GM23338 (cell line): Measurements from ENCODE around the gene DMRT1. TPM values are rescaled to one million over a fixed set of nuclear protein-coding genes. Genes with fewer than 3 reads are reported as not detected.

Experiments used
- ATAC-seq: fragments of 200-7000 bp; cut with Tn5 transposase; 3 replicates; pipeline ENCODE4 v1.9.1; 2020
- DNase-seq: peaks from one replicate; pipeline ENCODE4 v3.0.0-alpha.2; 2015; ENCODE audit warnings: low spot score
- H2AFZ ChIP-seq: fragments of 200-600 bp; sonication (generic); 2 replicates; pipeline ENCODE4 v1.8.0; 2016; ENCODE audit warnings: antibody characterized with exemption, mild to moderate bottlenecking, moderate library complexity
- H3F3A ChIP-seq: fragments of 200-600 bp; sonication (generic); replicated peaks from 2 replicates; pipeline ENCODE4 v1.8.0; 2017; ENCODE audit warnings: antibody characterized with exemption, mixed run types, low read depth
- H3K27ac ChIP-seq: fragments of 200-600 bp; sonication (generic); 2 replicates; pipeline ENCODE4 v1.6.1; 2016; ENCODE audit warnings: low read depth
- H3K27me3 ChIP-seq: fragments of 200-600 bp; sonication (generic); 2 replicates; pipeline ENCODE4 v1.8.0; 2016; ENCODE audit warnings: mild to moderate bottlenecking, mixed run types, moderate library complexity; ENCODE audit not compliant: insufficient read depth
- H3K36me3 ChIP-seq: fragments of 200-600 bp; sonication (generic); 2 replicates; pipeline ENCODE4 v1.8.0; 2016; ENCODE audit warnings: mild to moderate bottlenecking; ENCODE audit not compliant: insufficient read depth
- H3K4me1 ChIP-seq: fragments of 200-600 bp; sonication (generic); 2 replicates; pipeline ENCODE4 v1.8.0; 2016; ENCODE audit warnings: mild to moderate bottlenecking, moderate library complexity; ENCODE audit not compliant: insufficient read depth
- H3K4me2 ChIP-seq: fragments of 200-600 bp; sonication (generic); 2 replicates; pipeline ENCODE4 v1.7.1; 2017; ENCODE audit warnings: mixed run types
- H3K4me3 ChIP-seq: fragments of 200-600 bp; sonication (generic); 2 replicates; pipeline ENCODE4 v1.6.1; 2016; ENCODE audit warnings: mixed run types
- H3K79me2 ChIP-seq: fragments of 200-600 bp; sonication (generic); replicated peaks from 2 replicates; pipeline ENCODE4 v1.8.0; 2017; ENCODE audit warnings: mild to moderate bottlenecking; ENCODE audit not compliant: insufficient read depth
- H3K9me2 ChIP-seq: fragments of 200-600 bp; sonication (generic); 2 replicates; pipeline ENCODE4 v1.8.0; 2017; ENCODE audit not compliant: insufficient read depth
- H4K20me1 ChIP-seq: fragments of 200-600 bp; sonication (generic); replicated peaks from 2 replicates; pipeline ENCODE4 v1.8.0; 2017; ENCODE audit warnings: mild to moderate bottlenecking; ENCODE audit not compliant: insufficient read depth
- H3K27ac Mint-ChIP-seq: 2 replicates; pipeline ENCODE4 v1.8.0; 2020; ENCODE audit warnings: inconsistent platforms, mild to moderate bottlenecking, moderate library complexity, mixed read lengths
- H3K27me3 Mint-ChIP-seq: 3 replicates; pipeline ENCODE4 v1.8.0; 2022; ENCODE audit warnings: low read depth, mild to moderate bottlenecking, moderate library complexity, mixed read lengths, inconsistent platforms; ENCODE audit not compliant: insufficient read depth, poor library complexity
- H3K36me3 Mint-ChIP-seq: 3 replicates; pipeline ENCODE4 v1.8.0; 2021; ENCODE audit warnings: low read depth, mild to moderate bottlenecking, inconsistent platforms, moderate library complexity, mixed read lengths
- H3K4me1 Mint-ChIP-seq: 3 replicates; pipeline ENCODE4 v1.8.0; 2020; ENCODE audit warnings: mild to moderate bottlenecking, inconsistent platforms, mixed read lengths
- H3K4me3 Mint-ChIP-seq: 3 replicates; pipeline ENCODE4 v1.8.0; 2021; ENCODE audit warnings: moderate library complexity, mild to moderate bottlenecking, inconsistent platforms, mixed read lengths
- H3K9me3 Mint-ChIP-seq: 3 replicates; pipeline ENCODE4 v1.8.0; 2020; ENCODE audit warnings: moderate library complexity, mild to moderate bottlenecking, inconsistent platforms, mixed read lengths
- CREB1 ChIP-seq: fragments of 250-450 bp; sonication (Bioruptor Pico); IDR thresholded peaks from 2 replicates; pipeline ENCODE4 v1.5.0; 2020; ENCODE audit warnings: low read depth, mild to moderate bottlenecking, moderate library complexity
- EZH2 ChIP-seq: fragments of 200-600 bp; sonication (generic); IDR thresholded peaks from one replicate; pipeline ENCODE4 v1.8.0; 2017; ENCODE audit warnings: antibody characterized with exemption, mild to moderate bottlenecking, low read depth; ENCODE audit not compliant: unreplicated experiment
- EZH2phosphoT487 ChIP-seq: fragments of 200-600 bp; sonication (generic); IDR thresholded peaks from one replicate; pipeline ENCODE4 v1.8.1; 2018; ENCODE audit warnings: antibody characterized with exemption; ENCODE audit not compliant: unreplicated experiment
- JUNB ChIP-seq: IDR thresholded peaks from one replicate; pipeline ENCODE4 v1.6.1; 2016; ENCODE audit warnings: antibody characterized with exemption; ENCODE audit not compliant: unreplicated experiment
- NANOG ChIP-seq: IDR thresholded peaks from 2 replicates; pipeline ENCODE4 v1.6.1; 2016; ENCODE audit warnings: antibody characterized with exemption, borderline replicate concordance
- POLR2AphosphoS5 ChIP-seq: IDR thresholded peaks from 2 replicates; pipeline ENCODE4 v1.6.1; 2016; ENCODE audit warnings: antibody characterized with exemption, low read depth
- STAT1 ChIP-seq: IDR thresholded peaks from one replicate; pipeline ENCODE4 v1.6.1; 2016; ENCODE audit warnings: antibody characterized with exemption; ENCODE audit not compliant: unreplicated experiment
- ZNF331 ChIP-seq: fragments of 250-450 bp; sonication (Bioruptor Pico); IDR thresholded peaks from 2 replicates; pipeline ENCODE4 v1.5.0; 2020; ENCODE audit warnings: low read depth, mild to moderate bottlenecking, moderate library complexity
- polyA plus RNA-seq: library from polyadenylated mRNA; unstranded; fragments of >200 nt; fragmentation: Nextera tagmentation; extraction: Ambion mirVana; gene quantifications from 2 replicates; pipeline ENCODE4 v1.2.1, GENCODE V29; 2016
- total RNA-seq: library from RNA; depleted of rRNA; stranded (reverse); fragments of >200 nt; shearing (Covaris generic); gene quantifications from 2 replicates; pipeline ENCODE4 v1.2.3, GENCODE V29; 2014
- TF ChIP-seq, protein P1 (sequence below), 2 experiments: fragments of 200-600 bp in 1 of 2; sonication (generic) in 1 of 2; conservative IDR thresholded peaks; 2 replicates each; pipeline versions ENCODE4 v1.5.1 to v1.6.1; 2016 to 2017; ENCODE audit warnings: antibody characterized with exemption in 2 of 2, low read depth in 2 of 2, mild to moderate bottlenecking in 2 of 2, moderate library complexity in 1 of 2
- TF ChIP-seq, protein P2 (sequence below): IDR thresholded peaks from 2 replicates; pipeline ENCODE4 v1.6.1; 2016; ENCODE audit warnings: antibody characterized with exemption
- TF ChIP-seq, protein P3 (sequence below): IDR thresholded peaks from one replicate; pipeline ENCODE4 v1.6.1; 2018; ENCODE audit warnings: antibody characterized with exemption; ENCODE audit not compliant: unreplicated experiment
- TF ChIP-seq, protein P4 (sequence below): fragments of 250-450 bp; sonication (Bioruptor Pico); IDR thresholded peaks from 2 replicates; pipeline ENCODE4 v1.5.0; 2020; ENCODE audit warnings: mild to moderate bottlenecking, moderate library complexity

Gene DMRT1
- total and polyA plus RNA-seq, 2 experiments from 2014 or later: not detected

DNA sequence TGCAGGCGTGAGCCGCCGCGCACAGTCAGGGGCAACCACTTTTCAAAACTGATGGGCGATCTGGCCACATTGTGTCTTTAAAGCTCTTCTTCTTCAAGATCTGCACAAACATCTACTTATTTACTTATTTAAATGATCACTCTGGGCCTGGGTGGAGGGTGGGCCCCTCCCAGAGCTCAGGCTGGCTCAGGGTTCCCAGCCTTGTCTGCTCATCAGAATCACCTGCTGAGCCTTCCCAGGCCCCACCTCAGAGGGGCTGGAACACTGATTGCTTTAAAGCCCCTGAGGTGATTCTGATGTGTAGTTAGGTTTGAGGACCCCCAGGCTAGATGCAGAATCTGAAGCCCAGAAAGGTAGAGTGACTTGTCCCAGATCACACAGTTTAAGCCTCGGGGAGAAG lies 45.6 kb upstream of the DMRT1 start:
- TF ChIP-seq, protein P1, sequence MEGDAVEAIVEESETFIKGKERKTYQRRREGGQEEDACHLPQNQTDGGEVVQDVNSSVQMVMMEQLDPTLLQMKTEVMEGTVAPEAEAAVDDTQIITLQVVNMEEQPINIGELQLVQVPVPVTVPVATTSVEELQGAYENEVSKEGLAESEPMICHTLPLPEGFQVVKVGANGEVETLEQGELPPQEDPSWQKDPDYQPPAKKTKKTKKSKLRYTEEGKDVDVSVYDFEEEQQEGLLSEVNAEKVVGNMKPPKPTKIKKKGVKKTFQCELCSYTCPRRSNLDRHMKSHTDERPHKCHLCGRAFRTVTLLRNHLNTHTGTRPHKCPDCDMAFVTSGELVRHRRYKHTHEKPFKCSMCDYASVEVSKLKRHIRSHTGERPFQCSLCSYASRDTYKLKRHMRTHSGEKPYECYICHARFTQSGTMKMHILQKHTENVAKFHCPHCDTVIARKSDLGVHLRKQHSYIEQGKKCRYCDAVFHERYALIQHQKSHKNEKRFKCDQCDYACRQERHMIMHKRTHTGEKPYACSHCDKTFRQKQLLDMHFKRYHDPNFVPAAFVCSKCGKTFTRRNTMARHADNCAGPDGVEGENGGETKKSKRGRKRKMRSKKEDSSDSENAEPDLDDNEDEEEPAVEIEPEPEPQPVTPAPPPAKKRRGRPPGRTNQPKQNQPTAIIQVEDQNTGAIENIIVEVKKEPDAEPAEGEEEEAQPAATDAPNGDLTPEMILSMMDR (conservative IDR thresholded peaks at IDR 0.05; ENCODE audit: low read depth in 2 of 2): no peak
- TF ChIP-seq EZH2phosphoT487 (no peak), STAT1 (no peak), POLR2AphosphoS5 (no peak), EZH2 (no peak), CREB1 (no peak), JUNB (no peak), ZNF331 (no peak), NANOG (no peak)
- TF ChIP-seq, protein P2, sequence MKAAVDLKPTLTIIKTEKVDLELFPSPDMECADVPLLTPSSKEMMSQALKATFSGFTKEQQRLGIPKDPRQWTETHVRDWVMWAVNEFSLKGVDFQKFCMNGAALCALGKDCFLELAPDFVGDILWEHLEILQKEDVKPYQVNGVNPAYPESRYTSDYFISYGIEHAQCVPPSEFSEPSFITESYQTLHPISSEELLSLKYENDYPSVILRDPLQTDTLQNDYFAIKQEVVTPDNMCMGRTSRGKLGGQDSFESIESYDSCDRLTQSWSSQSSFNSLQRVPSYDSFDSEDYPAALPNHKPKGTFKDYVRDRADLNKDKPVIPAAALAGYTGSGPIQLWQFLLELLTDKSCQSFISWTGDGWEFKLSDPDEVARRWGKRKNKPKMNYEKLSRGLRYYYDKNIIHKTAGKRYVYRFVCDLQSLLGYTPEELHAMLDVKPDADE: no peak
- TF ChIP-seq, protein P3, sequence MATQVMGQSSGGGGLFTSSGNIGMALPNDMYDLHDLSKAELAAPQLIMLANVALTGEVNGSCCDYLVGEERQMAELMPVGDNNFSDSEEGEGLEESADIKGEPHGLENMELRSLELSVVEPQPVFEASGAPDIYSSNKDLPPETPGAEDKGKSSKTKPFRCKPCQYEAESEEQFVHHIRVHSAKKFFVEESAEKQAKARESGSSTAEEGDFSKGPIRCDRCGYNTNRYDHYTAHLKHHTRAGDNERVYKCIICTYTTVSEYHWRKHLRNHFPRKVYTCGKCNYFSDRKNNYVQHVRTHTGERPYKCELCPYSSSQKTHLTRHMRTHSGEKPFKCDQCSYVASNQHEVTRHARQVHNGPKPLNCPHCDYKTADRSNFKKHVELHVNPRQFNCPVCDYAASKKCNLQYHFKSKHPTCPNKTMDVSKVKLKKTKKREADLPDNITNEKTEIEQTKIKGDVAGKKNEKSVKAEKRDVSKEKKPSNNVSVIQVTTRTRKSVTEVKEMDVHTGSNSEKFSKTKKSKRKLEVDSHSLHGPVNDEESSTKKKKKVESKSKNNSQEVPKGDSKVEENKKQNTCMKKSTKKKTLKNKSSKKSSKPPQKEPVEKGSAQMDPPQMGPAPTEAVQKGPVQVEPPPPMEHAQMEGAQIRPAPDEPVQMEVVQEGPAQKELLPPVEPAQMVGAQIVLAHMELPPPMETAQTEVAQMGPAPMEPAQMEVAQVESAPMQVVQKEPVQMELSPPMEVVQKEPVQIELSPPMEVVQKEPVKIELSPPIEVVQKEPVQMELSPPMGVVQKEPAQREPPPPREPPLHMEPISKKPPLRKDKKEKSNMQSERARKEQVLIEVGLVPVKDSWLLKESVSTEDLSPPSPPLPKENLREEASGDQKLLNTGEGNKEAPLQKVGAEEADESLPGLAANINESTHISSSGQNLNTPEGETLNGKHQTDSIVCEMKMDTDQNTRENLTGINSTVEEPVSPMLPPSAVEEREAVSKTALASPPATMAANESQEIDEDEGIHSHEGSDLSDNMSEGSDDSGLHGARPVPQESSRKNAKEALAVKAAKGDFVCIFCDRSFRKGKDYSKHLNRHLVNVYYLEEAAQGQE: no peak
- TF ChIP-seq, protein P4, sequence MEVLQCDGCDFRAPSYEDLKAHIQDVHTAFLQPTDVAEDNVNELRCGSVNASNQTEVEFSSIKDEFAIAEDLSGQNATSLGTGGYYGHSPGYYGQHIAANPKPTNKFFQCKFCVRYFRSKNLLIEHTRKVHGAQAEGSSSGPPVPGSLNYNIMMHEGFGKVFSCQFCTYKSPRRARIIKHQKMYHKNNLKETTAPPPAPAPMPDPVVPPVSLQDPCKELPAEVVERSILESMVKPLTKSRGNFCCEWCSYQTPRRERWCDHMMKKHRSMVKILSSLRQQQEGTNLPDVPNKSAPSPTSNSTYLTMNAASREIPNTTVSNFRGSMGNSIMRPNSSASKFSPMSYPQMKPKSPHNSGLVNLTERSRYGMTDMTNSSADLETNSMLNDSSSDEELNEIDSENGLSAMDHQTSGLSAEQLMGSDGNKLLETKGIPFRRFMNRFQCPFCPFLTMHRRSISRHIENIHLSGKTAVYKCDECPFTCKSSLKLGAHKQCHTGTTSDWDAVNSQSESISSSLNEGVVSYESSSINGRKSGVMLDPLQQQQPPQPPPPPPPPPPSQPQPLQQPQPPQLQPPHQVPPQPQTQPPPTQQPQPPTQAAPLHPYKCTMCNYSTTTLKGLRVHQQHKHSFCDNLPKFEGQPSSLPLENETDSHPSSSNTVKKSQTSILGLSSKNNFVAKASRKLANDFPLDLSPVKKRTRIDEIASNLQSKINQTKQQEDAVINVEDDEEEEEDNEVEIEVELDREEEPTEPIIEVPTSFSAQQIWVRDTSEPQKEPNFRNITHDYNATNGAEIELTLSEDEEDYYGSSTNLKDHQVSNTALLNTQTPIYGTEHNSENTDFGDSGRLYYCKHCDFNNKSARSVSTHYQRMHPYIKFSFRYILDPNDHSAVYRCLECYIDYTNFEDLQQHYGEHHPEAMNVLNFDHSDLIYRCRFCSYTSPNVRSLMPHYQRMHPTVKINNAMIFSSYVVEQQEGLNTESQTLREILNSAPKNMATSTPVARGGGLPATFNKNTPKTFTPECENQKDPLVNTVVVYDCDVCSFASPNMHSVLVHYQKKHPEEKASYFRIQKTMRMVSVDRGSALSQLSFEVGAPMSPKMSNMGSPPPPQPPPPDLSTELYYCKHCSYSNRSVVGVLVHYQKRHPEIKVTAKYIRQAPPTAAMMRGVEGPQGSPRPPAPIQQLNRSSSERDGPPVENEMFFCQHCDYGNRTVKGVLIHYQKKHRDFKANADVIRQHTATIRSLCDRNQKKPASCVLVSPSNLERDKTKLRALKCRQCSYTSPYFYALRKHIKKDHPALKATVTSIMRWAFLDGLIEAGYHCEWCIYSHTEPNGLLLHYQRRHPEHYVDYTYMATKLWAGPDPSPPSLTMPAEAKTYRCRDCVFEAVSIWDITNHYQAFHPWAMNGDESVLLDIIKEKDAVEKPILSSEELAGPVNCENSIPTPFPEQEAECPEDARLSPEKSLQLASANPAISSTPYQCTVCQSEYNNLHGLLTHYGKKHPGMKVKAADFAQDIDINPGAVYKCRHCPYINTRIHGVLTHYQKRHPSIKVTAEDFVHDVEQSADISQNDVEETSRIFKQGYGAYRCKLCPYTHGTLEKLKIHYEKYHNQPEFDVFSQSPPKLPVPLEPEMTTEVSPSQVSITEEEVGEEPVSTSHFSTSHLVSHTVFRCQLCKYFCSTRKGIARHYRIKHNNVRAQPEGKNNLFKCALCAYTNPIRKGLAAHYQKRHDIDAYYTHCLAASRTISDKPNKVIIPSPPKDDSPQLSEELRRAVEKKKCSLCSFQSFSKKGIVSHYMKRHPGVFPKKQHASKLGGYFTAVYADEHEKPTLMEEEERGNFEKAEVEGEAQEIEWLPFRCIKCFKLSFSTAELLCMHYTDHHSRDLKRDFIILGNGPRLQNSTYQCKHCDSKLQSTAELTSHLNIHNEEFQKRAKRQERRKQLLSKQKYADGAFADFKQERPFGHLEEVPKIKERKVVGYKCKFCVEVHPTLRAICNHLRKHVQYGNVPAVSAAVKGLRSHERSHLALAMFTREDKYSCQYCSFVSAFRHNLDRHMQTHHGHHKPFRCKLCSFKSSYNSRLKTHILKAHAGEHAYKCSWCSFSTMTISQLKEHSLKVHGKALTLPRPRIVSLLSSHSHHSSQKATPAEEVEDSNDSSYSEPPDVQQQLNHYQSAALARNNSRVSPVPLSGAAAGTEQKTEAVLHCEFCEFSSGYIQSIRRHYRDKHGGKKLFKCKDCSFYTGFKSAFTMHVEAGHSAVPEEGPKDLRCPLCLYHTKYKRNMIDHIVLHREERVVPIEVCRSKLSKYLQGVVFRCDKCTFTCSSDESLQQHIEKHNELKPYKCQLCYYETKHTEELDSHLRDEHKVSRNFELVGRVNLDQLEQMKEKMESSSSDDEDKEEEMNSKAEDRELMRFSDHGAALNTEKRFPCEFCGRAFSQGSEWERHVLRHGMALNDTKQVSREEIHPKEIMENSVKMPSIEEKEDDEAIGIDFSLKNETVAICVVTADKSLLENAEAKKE: no peak
- Histone ChIP-seq H3K4me2 (no peak overlapping the region), H3K36me3 (no peaks in the 10 kb centered on the region), H4K20me1 (no peaks in the 10 kb centered on the region), H3K79me2 (no peaks in the 10 kb centered on the region), H3K27me3 (no peaks in the 10 kb centered on the region), H3K27ac (no peak overlapping the region), H3K4me1 (no peaks in the 10 kb centered on the region; the same call in 1 of the 2 replicates), H3F3A (no peaks in the 10 kb centered on the region), H3K4me3 (no peak overlapping the region), H2AFZ (0 out of 2 replicates have a peak overlapping the region, but pooled peaks have one; percentile 10), H3K9me2 (no peaks in the 10 kb centered on the region)
- Mint-ChIP-seq H3K9me3 (no peaks in the 10 kb centered on the region), H3K36me3 (no peaks in the 10 kb centered on the region), H3K4me3 (no peak overlapping the region), H3K27ac (no peak overlapping the region), H3K4me1 (no peaks in the 10 kb centered on the region), H3K27me3 (peaks cover 7% of the 10 kb centered on the region)
- ATAC-seq (no peak), DNase-seq (no peak)
